ENCODE results near the gene LRP1-AS.

The LRP1-AS gene

GRCh38 chr12:57179331-57180086 is 32.1 kb upstream of the LRP1-AS start:
- DNase-seq, result no peak

- no peak for DNase-seq
These were observed 30.8 kb upstream of the LRP1-AS start for GRCh38 chr12:57178213-57178612.

DNA sequence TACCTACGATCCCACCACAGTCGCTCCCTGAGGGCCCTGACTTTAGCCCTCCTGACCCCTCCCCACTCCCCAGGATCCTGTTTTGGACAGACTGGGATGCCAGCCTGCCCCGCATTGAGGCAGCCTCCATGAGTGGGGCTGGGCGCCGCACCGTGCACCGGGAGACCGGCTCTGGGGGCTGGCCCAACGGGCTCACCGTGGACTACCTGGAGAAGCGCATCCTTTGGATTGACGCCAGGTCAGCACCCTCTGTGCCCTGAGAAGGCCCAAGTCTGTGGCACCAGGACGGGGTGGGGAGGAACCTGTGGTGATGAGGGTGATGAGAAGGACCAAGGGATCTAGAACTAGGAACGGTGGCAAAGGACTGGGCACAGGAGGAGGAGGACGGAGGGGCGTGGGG is 29.9 kb upstream of the LRP1-AS start:
- DNase-seq, result no peak

- no peak for DNase-seq
These were observed 29.4 kb upstream of the LRP1-AS start for GRCh38 chr12:57176846-57177245.

DNA sequence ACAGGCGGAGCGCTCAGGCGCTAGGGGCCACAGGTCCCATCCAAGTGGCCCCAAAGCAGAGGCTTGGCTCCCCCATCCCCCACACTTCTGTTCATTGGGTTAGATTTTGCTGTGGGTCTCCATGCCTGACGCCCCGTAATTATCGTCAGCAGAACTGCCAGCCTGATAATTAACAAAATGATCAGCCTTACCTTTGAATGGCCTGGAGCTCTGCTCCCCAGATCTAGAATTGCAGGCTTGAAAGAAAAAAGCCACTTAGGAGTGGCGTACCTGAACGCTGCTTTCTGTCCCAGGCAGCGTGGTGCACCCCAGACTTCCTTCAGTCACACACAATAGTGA is 28.7 kb upstream of the LRP1-AS start:
- DNase-seq, result no peak

GRCh38 chr12:57175428-57176138 is 28.2 kb upstream of the LRP1-AS start:
- peak; percentile 71 for DNase-seq

GRCh38 chr12:57173683-57174082 is 26.3 kb upstream of the LRP1-AS start:
- no peak for DNase-seq

- DNase-seq, result no peak
These were observed 25.7 kb upstream of the LRP1-AS start for GRCh38 chr12:57173089-57173488.

DNA sequence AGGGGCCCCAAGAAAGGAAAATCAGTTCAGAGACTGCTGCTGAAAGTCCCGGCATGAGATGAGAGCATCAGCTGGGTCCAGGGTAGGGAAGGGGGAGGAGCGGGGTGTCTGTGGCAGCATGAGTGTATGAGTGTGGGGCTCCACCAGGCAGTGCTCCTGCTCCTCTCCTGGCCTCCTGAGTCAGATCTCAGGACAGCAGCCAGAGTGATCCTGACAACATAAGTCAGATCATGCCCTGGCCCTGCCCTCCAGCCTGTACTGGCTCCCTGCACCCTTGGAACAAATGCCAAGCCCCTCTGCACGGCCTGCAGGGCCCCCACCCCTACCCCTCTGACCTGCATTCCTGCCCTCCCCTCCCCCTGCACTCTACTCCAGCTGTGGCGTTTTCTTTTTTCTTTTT is 24.2 kb upstream of the LRP1-AS start:
- no peak for DNase-seq

GRCh38 chr12:57170927-57171326 is 23.5 kb upstream of the LRP1-AS start:
- no peak for DNase-seq

- DNase-seq, result no peak
These were observed 23.0 kb upstream of the LRP1-AS start for GRCh38 chr12:57170408-57170807.

- no peak for DNase-seq
These were observed 22.6 kb upstream of the LRP1-AS start for GRCh38 chr12:57169969-57170368.

- DNase-seq, result no peak
These were observed 21.8 kb upstream of the LRP1-AS start for GRCh38 chr12:57169046-57169795.

DNA sequence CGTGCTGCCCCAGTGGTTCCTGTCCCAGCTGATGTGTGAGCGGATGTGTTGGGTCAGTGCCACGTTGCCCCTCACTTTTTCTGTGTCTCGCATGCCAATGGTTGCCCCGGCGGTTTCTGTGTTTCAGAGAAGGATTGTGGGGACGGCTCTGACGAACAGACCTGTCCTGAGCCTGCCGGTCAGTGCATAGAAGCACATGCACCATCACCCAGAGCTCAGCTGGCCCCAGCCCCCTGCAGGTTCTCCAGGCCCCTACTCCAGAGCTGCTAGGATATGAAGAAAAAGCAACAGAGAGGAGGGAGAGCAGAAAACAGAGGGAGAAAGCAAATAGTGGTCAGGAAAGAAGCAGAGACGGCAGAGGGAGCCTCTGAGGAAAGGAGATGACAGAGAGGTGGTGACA is 20.6 kb upstream of the LRP1-AS start:
- no peak for DNase-seq

DNA sequence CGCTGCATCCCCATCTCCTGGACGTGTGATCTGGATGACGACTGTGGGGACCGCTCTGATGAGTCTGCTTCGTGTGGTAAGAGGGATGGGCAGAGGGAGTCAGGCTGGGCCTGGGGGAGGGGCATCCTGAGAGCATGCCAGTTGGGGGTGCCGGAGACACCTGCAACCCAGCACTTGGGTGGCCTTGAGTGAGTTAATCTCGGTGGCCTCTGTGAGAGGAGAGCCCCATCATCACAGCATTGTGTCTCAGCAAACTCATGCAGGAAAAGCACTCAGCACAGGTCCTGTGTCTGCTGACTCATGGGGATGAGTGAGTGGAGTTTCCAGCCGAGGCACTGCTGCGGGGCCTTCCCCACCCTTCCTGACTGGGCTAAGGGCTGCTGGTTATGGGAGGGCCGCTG is 19.6 kb upstream of the LRP1-AS start:
- DNase-seq, result no peak

GRCh38 chr12:57165741-57166140 is 18.3 kb upstream of the LRP1-AS start:
- DNase-seq, result no peak

GRCh38 chr12:57164966-57165625 is 17.7 kb upstream of the LRP1-AS start:
- no peak for DNase-seq

- DNase-seq, result no peak
These were observed 17.0 kb upstream of the LRP1-AS start for GRCh38 chr12:57164454-57164853.

DNA sequence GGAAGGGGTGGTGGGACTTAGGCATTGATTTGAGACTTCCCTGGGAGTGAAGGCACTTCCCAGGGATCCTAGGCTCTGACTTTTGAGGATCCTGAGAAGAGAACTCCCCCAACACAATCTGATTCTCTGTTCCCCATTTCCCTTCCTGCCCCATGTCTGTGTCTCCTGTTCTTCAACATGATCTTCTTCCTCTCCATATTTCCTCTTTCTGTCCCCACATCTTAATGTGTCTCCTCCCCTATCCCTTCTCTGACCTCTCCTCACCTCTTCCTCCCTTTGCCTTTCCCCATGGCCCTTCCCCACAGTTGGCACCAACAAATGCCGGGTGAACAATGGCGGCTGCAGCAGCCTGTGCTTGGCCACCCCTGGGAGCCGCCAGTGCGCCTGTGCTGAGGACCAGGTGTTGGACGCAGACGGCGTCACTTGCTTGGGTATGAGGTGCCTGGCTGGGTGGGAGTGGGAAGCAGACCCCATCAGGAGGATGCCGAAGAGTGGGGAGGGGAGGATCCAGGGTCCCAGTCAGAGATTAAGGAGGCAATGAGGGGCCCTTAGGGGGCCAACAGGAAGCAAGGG is 15.2 kb upstream of the LRP1-AS start:
- no peak for DNase-seq

- DNase-seq, result no peak
These were observed 14.1 kb upstream of the LRP1-AS start for GRCh38 chr12:57161491-57161890.

DNA sequence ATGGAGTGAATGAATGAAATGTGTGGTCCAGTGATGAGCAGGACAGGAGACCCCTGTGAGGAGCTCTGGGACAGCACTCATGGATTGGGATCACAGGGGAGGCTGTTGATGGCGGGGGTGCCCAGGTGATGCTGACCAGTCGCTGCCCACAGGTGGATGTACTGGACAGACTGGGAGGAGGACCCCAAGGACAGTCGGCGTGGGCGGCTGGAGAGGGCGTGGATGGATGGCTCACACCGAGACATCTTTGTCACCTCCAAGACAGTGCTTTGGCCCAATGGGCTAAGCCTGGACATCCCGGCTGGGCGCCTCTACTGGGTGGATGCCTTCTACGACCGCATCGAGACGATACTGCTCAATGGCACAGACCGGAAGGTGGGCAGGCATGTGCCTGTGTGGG is 13.3 kb upstream of the LRP1-AS start:
- DNase-seq, result no peak

- no peak for DNase-seq
These were observed 12.6 kb upstream of the LRP1-AS start for GRCh38 chr12:57160040-57160439.

DNA sequence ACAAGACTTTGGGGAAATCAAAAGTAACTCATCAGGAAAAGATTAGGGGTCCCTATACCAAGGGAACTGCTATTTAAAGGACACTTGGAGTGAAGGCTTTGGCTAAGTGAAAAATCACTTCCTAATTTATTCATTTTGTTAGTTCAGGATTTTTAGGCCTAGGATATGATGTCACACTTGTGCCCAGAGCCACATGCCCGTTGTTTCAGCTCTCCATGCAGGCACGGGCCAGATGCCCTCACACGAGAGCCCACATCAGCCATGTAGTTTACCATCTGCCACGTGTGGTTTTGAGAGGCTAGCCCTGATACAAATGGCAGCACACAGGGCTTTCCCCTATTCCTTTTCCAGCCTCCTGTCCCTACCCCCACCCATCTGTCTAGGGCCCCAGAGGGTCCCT is 11.9 kb upstream of the LRP1-AS start:
- DNase-seq, result no peak
